Tibial nerve (tissue), 4 donors: Measurements from ENCODE around the gene TEX38.

Experiments used
- EP300 ChIP-seq, 2 donors: sonication (generic); formaldehyde crosslinking; IDR thresholded peaks; one replicate each; pipeline ENCODE4 v1.6.1; 2017; ENCODE audit warnings: antibody characterized with exemption in 2 of 2, mild to moderate bottlenecking in 1 of 2
- TF ChIP-seq, protein P1 (sequence below), 5 experiments: fragments of 200-600 bp in 3 of 5; fragments of 450-650 bp in 2 of 5; sonication (generic) in 3 of 5; IDR thresholded peaks; one replicate each; pipeline ENCODE4 v1.5.1; 2016 to 2019; ENCODE audit warnings: antibody characterized with exemption in 5 of 5, mild to moderate bottlenecking in 3 of 5, moderate library complexity in 2 of 5

GRCh38 chr1:46703927-46704641, 32.4 kb downstream of the TEX38 start:
- TF ChIP-seq EP300 (IDR thresholded peaks at IDR 0.05): no peak
- TF ChIP-seq, protein P1, sequence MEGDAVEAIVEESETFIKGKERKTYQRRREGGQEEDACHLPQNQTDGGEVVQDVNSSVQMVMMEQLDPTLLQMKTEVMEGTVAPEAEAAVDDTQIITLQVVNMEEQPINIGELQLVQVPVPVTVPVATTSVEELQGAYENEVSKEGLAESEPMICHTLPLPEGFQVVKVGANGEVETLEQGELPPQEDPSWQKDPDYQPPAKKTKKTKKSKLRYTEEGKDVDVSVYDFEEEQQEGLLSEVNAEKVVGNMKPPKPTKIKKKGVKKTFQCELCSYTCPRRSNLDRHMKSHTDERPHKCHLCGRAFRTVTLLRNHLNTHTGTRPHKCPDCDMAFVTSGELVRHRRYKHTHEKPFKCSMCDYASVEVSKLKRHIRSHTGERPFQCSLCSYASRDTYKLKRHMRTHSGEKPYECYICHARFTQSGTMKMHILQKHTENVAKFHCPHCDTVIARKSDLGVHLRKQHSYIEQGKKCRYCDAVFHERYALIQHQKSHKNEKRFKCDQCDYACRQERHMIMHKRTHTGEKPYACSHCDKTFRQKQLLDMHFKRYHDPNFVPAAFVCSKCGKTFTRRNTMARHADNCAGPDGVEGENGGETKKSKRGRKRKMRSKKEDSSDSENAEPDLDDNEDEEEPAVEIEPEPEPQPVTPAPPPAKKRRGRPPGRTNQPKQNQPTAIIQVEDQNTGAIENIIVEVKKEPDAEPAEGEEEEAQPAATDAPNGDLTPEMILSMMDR (IDR thresholded peaks at IDR 0.05): no peak
